Stimulated activated CD4-positive, alpha-beta T cell treated with anti-CD3 and anti-CD28 coated beads, TNF-alpha, amount 100 ng/mL, for 4 hours (primary cell): ENCODE measurements around the gene TVP23C.
"Not testable (repeated sequence)": the region's sequence is repeated elsewhere in the genome, so short reads cannot be mapped to it uniquely, and the experiment has no call there.

Experiments
- DNase-seq, 3 experiments: peaks; one replicate each; pipeline ENCODE4 v3.0.0-alpha.2; 2020; ENCODE audit warnings: low read depth in 3 of 3

The TVP23C gene

DNA sequence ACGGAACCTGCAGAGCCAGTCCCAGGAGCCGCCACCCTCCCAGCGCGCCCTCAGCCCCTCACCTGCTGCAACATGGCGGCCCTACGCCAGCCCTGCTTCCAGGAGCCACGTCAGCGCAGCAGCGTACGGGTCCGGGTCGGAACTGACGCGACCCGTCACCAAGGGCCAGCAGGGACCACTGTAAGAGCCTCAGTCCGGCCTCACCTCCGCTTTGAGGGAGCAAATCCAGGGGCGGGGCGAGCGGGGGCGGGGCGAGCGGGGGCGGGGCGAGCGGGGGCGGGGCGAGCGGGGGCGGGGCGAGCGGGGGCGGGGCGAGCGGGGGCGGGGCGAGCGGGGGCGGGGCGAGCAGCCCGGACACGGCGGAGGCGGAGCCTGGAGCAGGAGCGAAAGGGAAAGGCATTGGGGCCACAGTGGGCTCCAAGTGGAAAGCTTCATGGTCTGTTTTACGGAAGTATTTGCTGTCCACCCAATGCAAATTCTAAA lies at the start of gene TVP23C:
TSS of gene TVP23C (minus strand) at position 109 of the 483 bp plus-strand sequence. CDS start at position 74, 35 bp downstream.
- peak; percentile 44 to 52 (median 46) for DNase-seq

- not testable (repeated sequence) for DNase-seq
Measured at GRCh38 chr17:15592960-15593359, 29.7 kb upstream of the TVP23C start.

- DNase-seq = not testable (repeated sequence)
Measured at GRCh38 chr17:15591986-15592385, 28.7 kb upstream of the TVP23C start.

- DNase-seq = not testable (repeated sequence)
Measured at GRCh38 chr17:15590844-15591243, 27.6 kb upstream of the TVP23C start.

DNA sequence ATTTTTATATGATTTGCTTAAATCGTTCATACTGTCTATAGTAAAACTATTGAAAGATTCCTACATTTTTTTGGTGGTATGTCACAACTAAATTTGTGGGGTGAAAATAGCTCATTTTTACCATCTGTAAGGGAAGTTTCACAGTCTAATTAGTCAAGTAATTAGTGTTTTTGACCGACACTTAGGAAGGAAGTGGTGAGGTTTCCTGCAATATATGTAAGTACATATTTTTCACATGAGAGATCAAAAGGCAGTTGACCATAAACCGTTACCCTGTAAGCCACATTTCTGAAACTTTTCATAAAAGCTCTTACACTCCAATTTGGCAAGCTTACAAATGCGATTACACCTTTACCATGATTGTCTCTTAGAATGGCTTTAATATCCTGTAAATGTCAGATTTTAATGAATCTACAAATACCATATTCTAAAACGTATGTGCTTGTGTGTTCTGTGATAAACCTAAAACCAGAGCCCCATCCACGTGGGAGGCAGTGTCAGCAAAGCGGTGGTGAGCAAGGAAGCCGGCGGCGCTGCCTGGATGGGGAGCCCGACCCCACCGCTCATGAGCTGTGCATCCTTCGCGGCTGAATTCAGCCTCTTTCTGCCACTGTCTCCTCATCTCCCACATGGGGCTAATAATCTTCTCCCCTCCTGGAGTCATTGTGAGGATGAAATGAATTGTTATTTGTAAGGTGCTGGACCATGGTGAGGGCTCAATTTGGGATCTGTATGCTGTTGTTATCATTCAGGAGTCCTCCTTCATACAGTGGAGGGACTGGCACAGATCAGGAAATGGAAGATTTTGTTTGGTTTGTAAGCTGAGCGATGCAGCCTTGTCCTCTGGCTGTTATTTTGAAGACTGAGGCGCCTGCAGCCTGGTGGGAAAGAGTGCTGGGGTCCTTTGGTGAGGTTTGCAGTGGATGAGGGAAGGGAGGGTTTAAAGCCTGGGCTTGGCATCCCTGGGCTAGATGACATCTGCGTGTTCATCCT lies 26.6 kb upstream of the TVP23C start:
- DNase-seq = not testable (repeated sequence)

DNA sequence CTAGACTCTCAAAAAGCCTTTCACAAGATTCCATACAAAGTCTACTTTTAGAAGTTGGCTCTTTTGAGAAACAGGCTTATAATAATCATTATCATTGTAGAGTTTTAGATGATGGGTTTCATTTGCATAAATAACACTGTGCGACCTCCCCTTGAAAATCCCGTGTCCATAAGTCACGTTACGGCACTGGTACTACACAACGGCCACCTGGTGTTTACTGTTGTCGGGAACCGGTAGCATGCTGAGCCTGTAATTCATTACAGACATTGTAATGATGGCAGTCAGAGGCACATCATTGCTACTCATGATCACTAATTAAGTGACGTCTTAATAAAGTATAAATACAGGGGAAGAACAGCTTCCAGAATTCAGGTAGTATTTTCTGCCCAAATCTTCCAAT lies 24.7 kb upstream of the TVP23C start:
- DNase-seq = not testable (repeated sequence)

DNA sequence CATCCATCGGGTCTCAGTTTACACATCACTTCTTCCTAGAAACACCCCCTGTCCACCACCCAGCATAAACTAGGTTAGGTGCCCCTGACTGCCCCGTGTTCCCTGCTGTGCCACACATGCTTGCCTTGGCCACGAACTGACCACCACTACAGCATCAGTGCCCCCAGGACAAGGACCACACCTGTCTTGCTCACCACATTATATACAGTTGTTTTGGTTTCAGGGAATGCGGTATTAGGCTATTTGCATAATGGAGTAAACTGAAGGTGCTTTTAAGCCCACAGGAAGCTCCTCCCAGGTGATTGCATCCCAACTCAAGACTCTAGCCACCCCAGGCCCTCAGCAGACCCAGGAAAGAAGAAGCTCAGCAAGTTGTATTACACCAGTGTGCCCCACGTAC lies 20.0 kb upstream of the TVP23C start:
- DNase-seq = not testable (repeated sequence)

DNA sequence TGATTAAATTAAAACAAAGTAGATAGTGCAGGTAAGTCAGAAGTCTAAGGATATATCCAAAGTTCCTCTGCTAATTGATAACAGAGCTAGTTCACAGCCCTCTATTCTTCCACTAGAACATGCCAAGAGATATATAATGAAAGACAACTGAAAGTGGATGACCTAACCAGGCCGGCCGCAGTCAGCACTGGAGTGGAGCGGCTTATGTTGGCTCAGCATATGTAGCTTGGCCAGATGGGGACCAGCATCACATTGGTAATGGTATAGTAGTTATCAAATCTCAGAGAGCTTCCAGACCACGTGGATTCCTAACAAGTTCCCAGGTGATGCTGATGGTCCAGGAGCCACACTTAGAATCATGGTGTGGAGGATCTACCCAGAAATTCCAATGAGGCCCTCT lies 18.2 kb upstream of the TVP23C start:
- DNase-seq = not testable (repeated sequence)

GRCh38 chr17:15576848-15577247 lies 13.6 kb upstream of the TVP23C start:
- not testable (repeated sequence) for DNase-seq

DNA sequence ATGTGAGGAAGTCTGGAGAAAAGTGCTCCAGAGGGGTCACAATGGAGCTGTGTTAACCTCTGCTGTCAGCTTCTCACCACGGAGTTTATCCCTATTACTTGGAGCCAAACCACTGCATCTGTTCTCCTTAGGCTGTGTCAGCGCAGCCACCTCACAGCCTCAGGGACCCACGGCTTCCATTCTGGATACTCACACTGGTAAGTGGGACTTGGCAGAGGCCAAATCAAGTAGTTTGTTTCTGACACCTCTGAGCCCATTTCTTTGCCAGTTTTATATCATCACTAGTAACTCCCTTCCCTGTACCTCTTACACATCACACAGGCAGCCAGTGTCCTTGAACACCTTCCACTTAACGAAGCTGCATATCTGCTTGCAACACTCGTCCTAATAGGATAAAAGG lies 11.4 kb upstream of the TVP23C start:
- DNase-seq = not testable (repeated sequence)

DNA sequence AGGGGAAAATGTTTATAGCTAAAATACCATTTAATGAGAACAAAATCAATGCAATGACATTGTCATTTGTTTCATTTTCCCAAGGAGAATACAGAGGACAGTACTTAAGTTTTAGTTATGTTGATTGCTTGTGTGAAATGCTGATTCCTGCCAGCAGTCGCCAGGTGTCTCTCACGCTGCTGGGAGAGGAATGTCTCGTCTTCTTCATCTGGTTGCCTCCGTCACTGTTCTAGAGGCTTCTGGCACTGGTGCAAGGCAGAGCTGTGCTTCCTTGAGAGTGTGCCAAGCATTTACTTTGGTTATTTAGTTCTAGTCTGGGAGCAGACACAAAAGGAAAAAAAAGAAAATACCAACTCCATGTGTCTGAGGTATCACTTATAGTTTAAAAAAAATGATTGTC lies 10.6 kb upstream of the TVP23C start:
- DNase-seq = not testable (repeated sequence)

DNA sequence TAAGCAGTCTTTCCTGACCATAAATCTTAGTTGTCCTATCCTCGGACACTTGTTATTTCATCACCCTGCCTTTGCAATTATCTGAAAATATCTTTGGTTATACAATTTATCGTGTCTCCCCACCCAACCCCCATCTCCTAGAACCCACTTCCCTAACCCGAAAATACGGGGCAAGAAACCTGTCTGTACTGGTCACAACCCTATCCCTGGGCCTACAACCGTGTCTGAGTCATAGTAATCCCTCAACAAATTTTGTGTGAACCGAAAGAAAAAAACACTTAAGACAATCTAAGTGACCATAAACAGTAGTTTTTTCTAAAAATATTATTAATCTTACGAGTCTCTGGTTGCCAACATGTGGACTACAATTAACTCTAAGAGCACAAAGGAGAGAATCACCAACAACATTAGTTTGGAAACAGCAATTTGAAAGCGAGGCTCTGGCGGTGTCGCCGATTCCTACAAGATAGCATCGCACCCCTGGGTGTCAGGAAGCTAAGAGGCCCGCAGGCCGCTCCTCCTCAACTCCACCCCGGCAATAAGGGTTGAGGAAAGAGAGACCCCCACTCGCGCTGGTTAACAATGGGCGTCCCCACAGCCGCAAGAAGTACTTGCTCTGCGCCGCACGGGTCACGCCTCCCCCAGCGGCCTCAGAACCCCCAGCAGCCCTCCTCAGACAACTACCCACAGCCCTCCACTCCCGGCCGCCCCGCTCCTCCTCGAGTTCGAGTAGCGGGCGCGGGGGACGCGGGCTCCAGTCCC lies 489 bp downstream of the TVP23C start:
- not testable (repeated sequence) for DNase-seq

GRCh38 chr17:15561439-15561838 lies 1.8 kb downstream of the TVP23C start:
- not testable (repeated sequence) for DNase-seq

- not testable (repeated sequence) for DNase-seq
Measured at GRCh38 chr17:15558403-15559105, 4.7 kb downstream of the TVP23C start.

GRCh38 chr17:15557334-15557832 lies 5.9 kb downstream of the TVP23C start:
- DNase-seq = not testable (repeated sequence)

DNA sequence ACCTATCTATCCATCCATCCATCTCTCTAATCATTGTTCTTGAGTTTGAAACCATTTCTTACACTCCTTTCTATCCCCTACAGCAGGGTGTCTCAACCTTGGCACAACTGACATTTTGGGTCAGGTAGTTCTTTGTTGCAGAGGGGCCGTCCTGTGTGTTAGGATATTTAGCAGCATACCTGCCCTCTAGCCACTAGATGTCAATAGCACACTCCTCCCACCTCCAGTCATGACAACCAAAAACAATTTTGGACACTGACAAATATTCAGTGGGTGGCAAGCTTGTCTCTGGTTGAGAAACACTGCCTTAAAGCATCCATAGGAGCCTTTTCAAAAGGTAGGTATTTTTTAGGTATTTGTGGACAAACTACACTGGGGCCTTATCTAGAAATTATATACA lies 10.4 kb downstream of the TVP23C start:
- not testable (repeated sequence) for DNase-seq

GRCh38 chr17:15549552-15549951 lies 13.7 kb downstream of the TVP23C start:
- not testable (repeated sequence) for DNase-seq

- DNase-seq = not testable (repeated sequence)
Measured at GRCh38 chr17:15546604-15547003, 16.7 kb downstream of the TVP23C start.

- DNase-seq = not testable (repeated sequence)
Measured at GRCh38 chr17:15540371-15541219, 22.7 kb downstream of the TVP23C start.

- not testable (repeated sequence) for DNase-seq
Measured at GRCh38 chr17:15533122-15533521, 30.2 kb downstream of the TVP23C start.
